Measurements from ENCODE around the gene CBARP. TPM values are rescaled to one million over a fixed set of nuclear protein-coding genes. Genes with fewer than 3 reads are reported as not detected.

The CBARP gene
- total and polyA plus RNA-seq, 2 of the 13 experiments (the other 11 are each of a cell fraction or from before 2014, with no cell fraction given): 1.2 to 1.4 TPM

- 0 out of 2 replicates have a peak, but pooled peaks have one; percentile 36 for TF ChIP-seq ZNF609 (CRISPR knock-in tag; IDR thresholded peaks at IDR 0.05; ENCODE audit: borderline replicate concordance)
- 0 out of 2 replicates have a peak, but pooled peaks have one; percentile 24 for TF ChIP-seq ZNF768 (CRISPR knock-in tag; IDR thresholded peaks at IDR 0.05)
- peak; percentile 45; the same call in 1 of the 2 replicates for TF ChIP-seq BRD4 (CRISPR knock-in tag; IDR thresholded peaks at IDR 0.05)
- peak; percentile 47 for TF ChIP-seq PAXIP1 (CRISPR knock-in tag; conservative IDR thresholded peaks at IDR 0.05)
- TF ChIP-seq ZNF724P (CRISPR knock-in tag; IDR thresholded peaks at IDR 0.05; ENCODE audit: borderline replicate concordance): 0 out of 2 replicates have a peak, but pooled peaks have one; percentile 6
- TF ChIP-seq ZSCAN22 (CRISPR knock-in tag; IDR thresholded peaks at IDR 0.05): no peak
- peak; percentile 94; the same call in 1 of the 2 replicates for TF ChIP-seq ZNF430 (CRISPR knock-in tag; IDR thresholded peaks at IDR 0.05)
- no peak for TF ChIP-seq GRHL1 (CRISPR knock-in tag; conservative IDR thresholded peaks at IDR 0.05)
- TF ChIP-seq NBN (conservative IDR thresholded peaks at IDR 0.05): no peak
- no peak for TF ChIP-seq ZNF496 (CRISPR knock-in tag; IDR thresholded peaks at IDR 0.05; ENCODE audit: insufficient replicate concordance)
- TF ChIP-seq NR2F1 (CRISPR knock-in tag; IDR thresholded peaks at IDR 0.05): no peak
- TF ChIP-seq ARID4A (CRISPR knock-in tag; IDR thresholded peaks at IDR 0.05; ENCODE audit: borderline replicate concordance): no peak; the same call in 1 of the 2 replicates
- TF ChIP-seq FOXA1 (IDR thresholded peaks at IDR 0.05): no peak
- peak; percentile 30; the same call in 1 of the 2 replicates for TF ChIP-seq FOXA1 (CRISPR knock-in tag; IDR thresholded peaks at IDR 0.05)
Measured at GRCh38 chr19:1248139-1248785, 10.5 kb upstream of the CBARP start, which contains the start of gene MIDN (continued).
